HL-60 (cell line): Measurements from ENCODE around the gene BMP2.

Experiments used
- DNase-seq, 2 experiments: peaks; one replicate each; pipeline ENCODE4 v3.0.0-alpha.2; 2010 to 2020; ENCODE audit warnings: low read depth in 1 of 2, low spot score in 1 of 2
- H3K27ac ChIP-seq: fragments of 250-450 bp; sonication (Bioruptor Pico); replicated peaks from 2 replicates; pipeline ENCODE4 v1.5.1; 2020; ENCODE audit warnings: mild to moderate bottlenecking, moderate library complexity
- H3K27me3 ChIP-seq: fragments of 250-450 bp; sonication (Bioruptor Pico); 2 replicates; pipeline ENCODE4 v1.5.1; 2021; ENCODE audit warnings: mild to moderate bottlenecking, moderate library complexity; ENCODE audit not compliant: insufficient read depth, poor library complexity, severe bottlenecking
- H3K4me3 ChIP-seq: replicated peaks from 2 replicates; pipeline ENCODE4 v1.5.1; 2011; ENCODE audit warnings: mild to moderate bottlenecking, control low read depth, low read length; ENCODE audit not compliant: insufficient read depth
- CTCF ChIP-seq: IDR thresholded peaks from one replicate; pipeline ENCODE4 v1.5.1; 2011; ENCODE audit warnings: low read length, control low read depth, inconsistent platforms; ENCODE audit not compliant: insufficient read depth
- GABPA ChIP-seq: IDR thresholded peaks from 2 replicates; pipeline ENCODE4 v1.6.1; 2012; ENCODE audit warnings: low read depth
- POLR2AphosphoS5 ChIP-seq: IDR thresholded peaks from 2 replicates; pipeline ENCODE4 v1.6.1; 2012; ENCODE audit warnings: low read depth
- REST ChIP-seq: IDR thresholded peaks from 2 replicates; pipeline ENCODE4 v1.6.1; 2012; ENCODE audit warnings: low read depth; ENCODE audit not compliant: insufficient replicate concordance
- SPI1 ChIP-seq: IDR thresholded peaks from 2 replicates; pipeline ENCODE4 v1.6.1; 2012; ENCODE audit warnings: low read depth, mild to moderate bottlenecking, borderline replicate concordance

Gene BMP2

GRCh38 chr20:6726761-6727160, 40.7 kb upstream of the BMP2 start:
- no peaks in the 10 kb centered on the region for H3K27me3 ChIP-seq
- no peak overlapping the region for H3K4me3 ChIP-seq
- no peak for DNase-seq
- no peak for TF ChIP-seq REST
- no peak for TF ChIP-seq POLR2AphosphoS5
- TF ChIP-seq CTCF = no peak
- no peak for TF ChIP-seq SPI1
- TF ChIP-seq GABPA = no peak
- H3K27ac ChIP-seq = no peak overlapping the region

GRCh38 chr20:6730672-6731328, 36.7 kb upstream of the BMP2 start:
- H3K27ac ChIP-seq = no peak overlapping the region
- TF ChIP-seq CTCF (no peak), POLR2AphosphoS5 (no peak), REST (no peak), GABPA (no peak), SPI1 (no peak)

GRCh38 chr20:6732001-6732447, 35.5 kb upstream of the BMP2 start:
- no peak overlapping the region for H3K4me3 ChIP-seq
- no peaks in the 10 kb centered on the region for H3K27me3 ChIP-seq
- no peak overlapping the region for H3K27ac ChIP-seq
- TF ChIP-seq REST = no peak
- TF ChIP-seq GABPA = no peak
- no peak for TF ChIP-seq POLR2AphosphoS5
- no peak for TF ChIP-seq CTCF
- DNase-seq = no peak

More at GRCh38 chr20:6730672-6731328, 36.7 kb upstream of the BMP2 start:
- no peak for DNase-seq
- no peaks in the 10 kb centered on the region for H3K27me3 ChIP-seq
- no peak overlapping the region for H3K4me3 ChIP-seq
